ENCODE measurements around the gene NCOA6.

GRCh38 chr20:34772437-34772836, 53.0 kb downstream of the NCOA6 start:
- TF ChIP-seq POLR2A (IDR thresholded peaks at IDR 0.05) (no peak), CTCF (IDR thresholded peaks at IDR 0.05) (no peak), EP300 (IDR thresholded peaks at IDR 0.05) (no peak)

Data from tibial nerve (tissue), 4 donors.